CD1c-positive myeloid dendritic cell (primary cell): ENCODE data around the gene SIGLEC9.

ENCODE experiments used
- DNase-seq: peaks from one replicate; pipeline ENCODE4 v3.0.0-alpha.2; 2016; ENCODE audit errors: extremely low spot score

Gene SIGLEC9

DNA sequence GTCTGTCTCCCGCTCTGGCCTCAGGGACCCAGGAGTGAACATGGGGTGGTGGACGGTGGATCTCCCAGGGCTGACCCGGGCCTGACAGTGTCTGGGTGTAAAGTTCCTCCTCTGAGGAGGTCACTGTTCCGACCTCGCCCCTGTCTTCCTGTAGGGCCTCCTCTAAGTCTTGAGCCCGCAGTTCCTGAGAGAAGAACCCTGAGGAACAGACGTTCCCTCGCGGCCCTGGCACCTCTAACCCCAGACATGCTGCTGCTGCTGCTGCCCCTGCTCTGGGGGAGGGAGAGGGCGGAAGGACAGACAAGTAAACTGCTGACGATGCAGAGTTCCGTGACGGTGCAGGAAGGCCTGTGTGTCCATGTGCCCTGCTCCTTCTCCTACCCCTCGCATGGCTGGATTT is at the start of gene SIGLEC9:
TSS of gene SIGLEC9 (plus strand) at position 178 of the 400 bp plus-strand sequence. CDS start at position 247, 69 bp downstream.
- peak; percentile 69 for DNase-seq

DNA sequence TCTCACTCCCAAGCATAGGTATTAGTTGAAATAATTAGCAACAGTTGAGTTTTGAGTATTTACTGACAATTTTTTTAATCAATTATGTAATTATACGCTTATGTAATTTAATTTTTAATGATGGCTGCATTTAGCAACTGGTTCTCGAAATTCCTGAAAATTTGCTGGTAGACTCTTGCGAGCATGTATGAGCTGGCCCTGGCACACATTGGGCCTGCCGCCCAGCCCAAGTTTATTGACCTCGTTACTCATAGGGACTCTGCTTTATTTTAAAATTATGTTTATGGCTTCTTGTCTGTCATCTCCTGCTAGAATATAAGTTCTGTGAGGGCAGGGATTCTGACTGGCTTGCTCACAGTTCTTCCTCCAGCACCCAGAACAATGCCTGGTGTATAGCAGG is 48.7 kb upstream of the SIGLEC9 start:
- no peak for DNase-seq

DNA sequence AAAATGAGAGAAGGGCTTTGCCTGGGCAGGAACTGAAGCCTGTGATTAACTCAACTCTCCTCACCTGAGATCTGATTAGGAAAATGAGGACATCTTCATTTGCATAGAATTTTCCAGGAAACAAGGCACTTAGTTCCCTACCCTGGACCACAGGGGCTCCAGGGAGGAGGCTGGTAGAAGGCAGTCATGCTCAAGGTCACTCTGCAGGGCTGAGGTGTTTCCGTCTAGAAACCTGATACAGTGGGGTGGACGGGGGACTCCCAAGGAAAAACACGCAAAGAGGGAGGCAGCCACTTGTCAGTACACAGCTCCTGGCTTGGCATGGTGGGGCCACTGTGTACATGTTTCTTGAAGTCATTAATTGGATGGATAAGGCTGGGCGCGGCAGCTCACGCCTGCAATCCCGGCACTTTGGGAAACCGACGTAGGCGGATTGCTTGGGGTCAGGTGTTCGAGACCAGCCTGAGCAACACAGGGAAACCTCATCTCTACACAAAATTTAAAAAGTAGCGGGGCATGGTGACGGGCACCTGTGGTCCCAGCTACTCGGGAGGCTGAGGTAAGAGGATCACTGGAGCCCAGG is 48.0 kb upstream of the SIGLEC9 start:
- DNase-seq: no peak

DNA sequence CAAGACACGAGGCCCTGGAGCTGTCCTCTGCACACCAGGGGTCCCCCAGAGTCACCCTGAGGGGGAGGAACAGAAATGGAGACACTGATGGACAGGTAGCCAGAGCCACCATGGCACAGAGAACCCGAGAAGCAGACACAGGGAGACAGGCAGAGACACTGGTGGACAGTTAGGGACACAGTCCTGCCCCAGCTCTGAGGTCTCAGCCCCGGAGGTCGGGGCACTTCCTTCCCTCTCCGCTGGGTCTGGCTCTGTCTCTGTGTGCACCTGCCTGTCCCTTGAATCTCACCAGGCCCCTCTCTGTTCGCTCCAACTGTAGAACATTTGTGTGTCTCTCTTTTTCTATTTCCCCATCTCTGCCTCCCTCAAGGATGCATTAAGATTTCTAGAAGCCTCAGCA is 46.6 kb upstream of the SIGLEC9 start:
- no peak for DNase-seq

DNA sequence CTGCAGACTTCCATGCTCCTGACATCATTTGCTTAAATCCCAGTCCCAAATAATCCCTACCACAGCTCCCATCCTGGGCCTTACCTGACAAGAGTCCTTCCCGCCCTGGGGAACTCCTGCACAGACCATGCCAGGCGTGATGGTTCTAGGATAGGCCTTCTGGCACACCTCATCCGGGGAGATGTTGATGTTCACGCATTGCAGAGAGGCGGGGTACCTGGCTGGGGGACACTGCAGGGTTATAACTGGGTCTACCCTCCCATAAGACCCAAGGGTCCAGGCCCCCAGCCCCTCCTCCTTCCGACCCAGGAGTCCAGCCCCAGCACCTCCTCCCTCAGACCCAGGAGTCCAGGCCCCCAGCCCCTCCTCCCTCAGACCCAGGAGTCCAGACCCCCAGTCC is 46.0 kb upstream of the SIGLEC9 start:
- no peak for DNase-seq

DNA sequence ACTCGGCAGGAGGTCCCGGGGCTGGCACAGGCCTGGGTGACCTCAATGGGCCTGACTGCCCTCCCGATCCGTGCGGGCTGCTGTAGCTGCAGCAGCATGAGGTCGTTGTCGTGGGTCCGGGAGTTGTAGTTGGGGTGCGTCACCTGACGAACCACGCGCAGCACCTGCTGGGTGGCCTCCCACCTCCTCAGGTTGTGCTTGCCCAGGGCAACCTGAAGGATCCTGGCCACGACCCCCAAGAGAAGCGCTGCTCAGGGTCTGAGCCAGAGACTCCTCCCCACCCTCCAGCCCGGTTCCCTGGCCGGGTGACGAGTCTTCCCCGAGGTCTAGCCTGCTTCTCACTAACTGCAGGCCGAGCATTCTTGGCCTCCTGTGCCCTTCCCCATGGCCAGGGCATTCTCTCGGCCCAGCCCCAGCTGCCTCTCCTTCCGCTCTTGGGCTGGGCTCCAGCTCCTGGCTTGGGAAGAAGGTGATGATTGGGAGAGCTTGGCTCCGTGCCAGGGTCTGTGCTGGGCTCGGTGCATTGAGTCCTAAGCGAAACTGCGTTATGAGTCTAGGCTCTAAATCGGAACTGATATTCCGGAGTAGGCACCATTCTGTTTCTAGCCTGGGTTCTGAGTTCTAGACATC is 45.1 kb upstream of the SIGLEC9 start:
- DNase-seq: no peak

DNA sequence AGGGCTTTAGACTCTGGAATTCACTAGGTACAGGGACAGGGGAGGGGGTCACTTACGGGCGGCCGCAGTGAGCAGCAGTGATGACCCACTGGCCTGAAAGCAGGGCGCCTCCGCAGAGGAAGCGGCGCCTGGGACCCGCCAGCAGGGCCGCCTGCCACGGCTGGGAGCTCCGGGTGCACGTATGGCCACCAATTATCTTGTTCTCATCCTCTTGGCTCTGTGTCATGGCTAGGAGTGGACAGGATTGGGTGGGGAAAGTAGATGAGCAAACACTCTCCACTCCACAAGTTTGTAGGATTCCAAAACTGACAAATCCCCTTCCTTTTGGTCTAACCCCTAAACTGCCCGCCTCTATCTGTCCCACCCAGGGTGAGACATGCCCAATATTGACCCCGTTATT is 43.2 kb upstream of the SIGLEC9 start:
- DNase-seq: no peak

DNA sequence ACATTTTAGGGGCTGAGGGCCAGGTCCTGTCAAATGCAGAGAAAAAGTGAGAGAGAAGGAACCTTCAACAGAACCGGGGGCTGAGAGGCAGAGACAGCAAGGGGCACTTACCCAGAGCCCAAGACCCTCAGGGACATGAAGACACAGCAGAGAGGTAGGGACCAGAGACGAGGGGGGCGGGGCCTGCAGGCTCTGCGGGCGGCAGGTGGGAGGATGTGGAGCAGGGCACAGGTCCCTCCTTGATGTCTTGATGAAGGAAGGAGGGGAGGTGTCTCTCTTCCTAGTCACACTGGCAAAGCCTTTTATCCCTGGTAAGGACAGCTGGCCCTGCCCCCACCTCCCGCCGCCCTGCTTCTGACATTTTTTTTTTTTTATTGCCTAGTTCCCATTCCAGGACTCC is 42.1 kb upstream of the SIGLEC9 start, which contains the start of gene KLK14:
TSS of gene KLK14 (minus strand) at position 277 of the 400 bp plus-strand sequence. CDS start at position 4, 273 bp downstream.
- DNase-seq: no peak

DNA sequence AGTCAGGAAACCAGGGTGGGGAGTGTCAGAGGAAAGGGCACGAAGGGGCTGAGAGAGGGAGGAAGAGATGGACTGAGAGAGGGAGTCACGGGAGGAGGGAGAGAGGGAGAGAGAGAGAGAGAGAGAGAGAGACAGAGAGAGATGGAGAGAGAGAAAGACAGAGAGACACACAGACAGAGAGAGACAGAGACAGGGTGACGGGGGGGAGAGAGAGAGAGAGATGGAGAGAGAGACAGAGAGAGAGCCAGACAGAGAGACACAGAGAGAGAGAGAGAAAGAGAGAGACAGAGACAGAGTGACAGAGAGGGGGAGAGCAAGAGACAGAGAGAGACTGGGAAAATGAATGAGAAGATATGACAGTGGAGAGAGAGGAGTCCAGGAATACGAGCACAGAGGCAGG is 41.5 kb upstream of the SIGLEC9 start:
- DNase-seq: no peak

DNA sequence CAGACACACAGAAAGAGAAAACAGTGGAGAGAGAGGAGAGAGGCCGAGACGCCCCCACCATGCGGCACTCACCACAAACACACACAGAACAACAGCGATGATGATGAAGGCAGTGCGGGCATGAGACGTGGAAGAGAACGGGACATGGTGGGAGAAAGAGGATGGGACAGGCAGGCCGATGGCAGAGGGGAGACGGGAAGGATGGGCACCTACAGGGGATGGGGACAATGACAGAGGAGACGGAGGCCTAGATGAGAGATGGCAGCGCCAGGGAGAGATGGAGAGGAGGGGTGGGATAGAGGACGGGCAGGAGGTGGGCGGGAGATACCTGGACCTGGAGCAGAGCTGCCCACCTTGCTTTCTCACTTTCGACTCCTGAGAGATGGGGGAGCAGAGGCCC is 40.9 kb upstream of the SIGLEC9 start:
- DNase-seq: no peak

DNA sequence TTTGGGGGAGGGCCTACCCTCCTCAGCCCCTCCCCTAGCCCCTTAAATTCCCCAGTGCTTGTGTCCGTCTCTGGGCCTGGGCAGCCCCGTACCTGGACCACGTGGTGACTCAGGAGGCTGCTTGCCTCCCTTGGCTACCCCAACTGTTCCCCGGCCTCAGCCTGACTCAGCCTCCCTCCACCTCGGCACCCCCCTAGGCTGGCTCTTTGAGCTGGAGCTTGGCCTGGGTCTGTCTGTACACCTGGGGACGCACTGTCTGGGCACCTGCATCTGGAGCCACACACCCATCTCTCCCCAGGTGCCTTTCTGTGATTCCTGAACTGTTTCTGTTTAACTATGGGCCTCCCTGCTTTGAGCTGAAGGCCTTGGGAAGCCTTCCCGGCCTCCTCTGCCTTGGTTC is 40.2 kb upstream of the SIGLEC9 start:
- no peak for DNase-seq

DNA sequence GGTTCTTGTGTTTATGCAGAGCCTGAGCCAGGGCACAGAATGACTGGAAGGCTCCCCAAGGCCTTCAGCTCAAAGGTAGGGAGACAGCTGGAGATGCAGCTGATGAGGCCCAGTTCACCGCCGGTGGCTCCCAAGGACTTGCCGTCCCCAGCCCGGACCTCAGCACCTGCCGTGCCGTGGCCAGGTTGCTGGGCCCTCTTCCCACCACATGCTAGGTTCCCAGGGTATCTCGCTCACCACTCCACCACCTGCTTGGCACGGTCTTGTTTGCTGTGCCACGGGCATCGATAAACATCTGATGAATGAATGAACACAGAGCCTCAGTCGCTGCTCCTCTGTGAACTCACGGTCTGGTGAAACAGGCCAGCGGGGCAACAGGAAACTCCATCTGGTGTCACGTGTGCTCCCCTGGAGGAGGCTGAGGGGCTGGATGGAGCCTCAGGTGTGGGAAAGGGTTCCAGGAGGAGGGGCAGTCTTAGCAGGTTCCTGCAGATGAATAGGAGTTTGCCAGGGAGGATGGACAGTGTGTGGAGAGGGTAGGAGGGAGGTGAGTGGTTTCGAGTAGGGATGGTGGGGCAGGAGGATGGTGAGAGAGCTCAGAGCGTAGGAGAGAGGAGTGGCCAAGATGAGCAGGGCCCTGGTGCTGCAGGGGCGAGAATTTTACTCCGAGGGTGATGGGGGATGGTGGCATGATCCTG is 38.4 kb upstream of the SIGLEC9 start:
- DNase-seq: no peak

DNA sequence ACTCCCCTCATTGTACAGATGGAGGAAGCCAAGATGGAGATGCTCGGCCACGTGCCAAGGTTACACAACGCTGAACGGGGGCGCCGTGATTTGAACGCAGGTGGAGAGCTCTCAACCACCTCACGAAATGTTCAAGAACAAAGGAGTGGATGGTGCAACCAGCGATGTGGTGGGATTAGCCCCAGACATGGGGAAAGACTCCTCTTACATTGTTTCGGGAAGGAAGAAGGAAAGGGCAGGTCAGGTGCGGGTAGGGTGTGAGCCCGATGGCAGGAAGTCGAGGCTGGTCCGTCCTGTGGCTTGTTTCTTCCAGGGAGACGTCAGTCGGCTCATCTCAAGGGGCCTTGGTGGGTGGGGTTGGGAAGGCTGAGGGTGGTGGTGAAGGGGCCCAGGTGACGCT is 34.9 kb upstream of the SIGLEC9 start:
- no peak for DNase-seq

DNA sequence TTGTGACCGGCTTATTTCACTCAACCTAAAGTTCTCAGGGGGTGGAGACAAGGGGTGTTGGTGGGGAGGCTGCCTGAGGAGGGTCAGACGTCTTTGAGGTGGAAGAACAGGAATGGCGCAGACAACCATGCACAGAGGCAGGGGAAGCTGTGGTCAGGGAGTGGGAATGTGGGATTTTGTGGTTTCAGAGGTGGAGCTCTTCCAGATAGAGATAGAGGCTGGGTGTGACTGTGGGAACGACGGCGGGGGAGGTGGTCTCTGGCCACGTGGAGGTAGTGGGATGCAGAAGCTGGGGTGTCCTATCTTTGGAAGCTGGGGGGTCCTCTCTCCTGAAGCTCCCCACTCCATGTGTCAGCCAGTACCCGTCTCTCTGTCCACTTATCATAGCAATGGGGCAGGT is 34.2 kb upstream of the SIGLEC9 start:
- no peak for DNase-seq

DNA sequence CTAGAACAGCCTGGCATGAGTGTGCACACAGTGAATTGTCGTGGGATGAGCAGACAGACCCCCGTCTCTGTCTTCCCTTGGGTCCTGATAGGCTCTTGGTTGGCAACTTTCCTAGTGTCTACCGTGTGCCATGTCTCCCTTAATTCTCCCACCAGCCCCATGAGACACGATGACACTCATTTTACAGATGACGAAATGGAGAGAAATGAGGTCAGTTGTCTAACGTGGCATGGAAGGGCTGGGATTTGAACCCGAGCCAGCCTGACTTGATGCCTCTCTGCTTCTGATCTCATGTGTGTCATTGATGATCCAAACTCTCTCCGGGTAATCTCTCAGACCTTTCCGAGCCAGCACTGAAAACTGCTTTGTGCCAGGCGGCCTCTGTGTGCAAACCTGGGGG is 33.6 kb upstream of the SIGLEC9 start:
- DNase-seq: no peak

DNA sequence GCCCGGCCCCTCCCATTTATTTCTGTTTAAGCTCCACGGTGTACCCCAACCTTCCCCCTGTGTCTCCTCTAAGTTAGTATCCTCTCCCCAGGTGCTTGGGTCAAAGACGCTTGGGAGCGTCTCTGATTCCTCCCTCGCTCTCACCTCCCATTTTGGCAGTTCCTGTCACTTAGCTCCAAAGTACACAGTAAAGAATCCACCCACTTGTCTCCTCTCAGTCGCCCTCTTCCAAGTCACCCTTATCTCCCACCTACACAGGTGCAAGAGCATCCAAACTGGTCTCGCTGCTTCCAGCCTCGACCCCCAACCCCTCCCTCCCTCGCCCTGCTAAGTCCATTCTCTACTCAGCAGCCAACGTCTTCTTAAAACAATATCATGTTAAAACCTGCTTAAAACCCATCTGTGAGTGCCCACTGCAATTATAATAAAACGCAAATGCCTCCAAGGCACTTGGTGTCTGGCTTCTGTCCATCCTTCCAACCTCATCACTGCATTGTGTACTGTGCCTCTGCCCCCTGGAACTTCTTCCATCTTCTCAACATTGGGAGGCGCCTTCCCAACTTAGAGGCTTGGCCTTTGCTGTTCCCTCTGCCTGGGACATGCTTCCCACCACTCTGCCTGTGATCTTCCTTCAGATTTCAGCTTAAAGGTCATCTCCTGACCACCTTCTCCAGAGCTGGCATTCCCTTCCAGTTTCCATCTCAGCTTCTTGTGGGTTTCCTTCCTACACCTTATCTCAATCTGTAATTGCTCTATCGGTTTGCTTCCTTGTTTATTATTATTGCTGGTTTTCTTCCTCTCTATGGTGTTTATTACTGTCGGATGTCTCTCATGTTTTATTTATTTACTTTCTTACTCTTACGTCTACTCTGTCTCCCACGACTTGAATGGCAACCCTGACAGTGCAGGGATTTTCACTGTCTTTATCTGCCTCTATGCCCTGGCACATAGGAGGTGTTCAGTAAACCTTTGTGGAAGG is 32.5 kb upstream of the SIGLEC9 start:
- DNase-seq: no peak

DNA sequence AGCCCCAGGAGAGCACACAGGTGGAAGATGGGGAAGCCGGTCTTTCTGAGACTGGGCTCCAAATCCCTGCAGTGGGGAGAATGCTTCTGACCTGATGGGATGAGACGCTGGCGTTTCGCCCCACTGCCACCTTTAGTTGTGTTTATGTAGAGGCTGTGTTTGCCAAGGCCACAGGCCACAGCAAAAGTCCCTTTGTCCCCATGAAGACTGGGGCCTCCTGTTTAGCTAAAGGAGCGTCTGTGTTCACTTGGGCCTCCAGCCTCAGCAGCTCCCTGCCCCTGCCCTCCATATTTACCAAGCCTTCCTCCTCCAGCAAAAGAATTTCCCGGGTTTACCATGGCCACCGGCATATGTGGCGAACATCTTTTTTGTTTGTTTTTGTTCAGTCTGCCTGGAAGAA is 31.6 kb upstream of the SIGLEC9 start:
- DNase-seq: no peak

DNA sequence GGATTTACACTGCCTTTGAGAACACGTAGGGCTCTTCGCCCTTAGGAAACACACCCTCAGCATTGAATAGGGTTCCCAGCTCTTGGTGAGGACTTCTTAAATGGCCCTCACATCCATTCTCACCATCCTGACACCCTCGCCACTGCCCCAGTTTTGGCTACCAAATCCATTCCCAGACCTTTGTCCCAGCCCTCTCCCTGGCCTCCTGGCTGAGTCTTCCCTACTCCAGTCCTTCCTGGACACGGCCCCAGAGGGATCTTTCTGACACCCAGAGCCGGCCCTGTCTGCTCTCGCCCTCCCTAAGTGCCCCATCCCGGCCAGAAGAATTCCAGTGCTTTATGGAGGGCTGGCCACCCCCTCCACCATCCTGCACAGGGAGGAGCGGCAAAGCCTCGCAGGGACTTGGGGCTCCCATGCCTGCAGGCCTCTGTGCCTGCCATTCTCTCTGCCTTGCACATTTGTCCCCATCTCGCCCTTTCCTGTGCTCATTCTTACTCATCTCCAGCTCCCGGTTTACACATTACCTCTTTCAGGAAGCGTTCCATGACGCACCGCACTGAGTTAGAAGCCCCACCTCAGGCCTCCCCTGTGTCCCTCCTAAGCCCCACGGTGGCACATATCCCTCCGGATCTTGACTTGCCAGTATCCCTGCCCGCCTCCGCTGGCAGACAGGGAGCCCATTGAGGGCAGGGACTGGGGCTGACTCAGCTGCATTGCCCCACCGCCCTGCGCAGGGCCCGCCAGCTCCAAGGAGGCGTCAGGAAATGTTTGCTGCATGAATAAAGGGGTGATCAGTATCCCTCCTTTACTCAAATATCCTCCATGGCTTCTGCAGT is 31.0 kb upstream of the SIGLEC9 start:
- no peak for DNase-seq

DNA sequence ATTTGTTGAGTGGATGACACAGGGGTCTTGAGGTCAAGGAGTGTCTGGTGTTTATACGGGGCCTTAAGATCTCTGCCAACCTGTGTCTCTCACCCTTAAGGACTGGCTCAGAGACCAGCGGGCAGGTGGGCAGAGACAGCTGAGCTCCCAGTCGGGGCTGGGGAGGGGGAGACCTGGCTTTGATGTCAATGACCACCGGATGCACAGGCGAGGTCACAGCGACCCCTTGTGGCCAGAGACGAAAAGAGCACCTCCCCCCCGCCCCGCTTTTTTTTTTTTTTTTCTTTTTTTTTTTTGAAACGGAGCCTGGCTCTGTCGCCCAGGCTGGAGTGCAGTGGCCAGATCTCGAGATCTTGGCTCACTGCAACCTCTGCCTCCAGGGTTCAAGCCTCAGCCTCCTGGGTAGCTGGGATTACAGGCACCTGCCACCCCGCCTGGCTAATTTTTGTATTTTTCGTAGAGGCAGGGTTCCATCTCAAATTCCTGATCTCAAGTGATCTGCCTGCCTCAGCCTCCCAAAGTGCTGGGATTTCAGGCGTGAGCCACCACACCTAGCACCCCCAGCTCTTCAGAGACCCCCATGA is 29.9 kb upstream of the SIGLEC9 start:
- peak; percentile 53 for DNase-seq

DNA sequence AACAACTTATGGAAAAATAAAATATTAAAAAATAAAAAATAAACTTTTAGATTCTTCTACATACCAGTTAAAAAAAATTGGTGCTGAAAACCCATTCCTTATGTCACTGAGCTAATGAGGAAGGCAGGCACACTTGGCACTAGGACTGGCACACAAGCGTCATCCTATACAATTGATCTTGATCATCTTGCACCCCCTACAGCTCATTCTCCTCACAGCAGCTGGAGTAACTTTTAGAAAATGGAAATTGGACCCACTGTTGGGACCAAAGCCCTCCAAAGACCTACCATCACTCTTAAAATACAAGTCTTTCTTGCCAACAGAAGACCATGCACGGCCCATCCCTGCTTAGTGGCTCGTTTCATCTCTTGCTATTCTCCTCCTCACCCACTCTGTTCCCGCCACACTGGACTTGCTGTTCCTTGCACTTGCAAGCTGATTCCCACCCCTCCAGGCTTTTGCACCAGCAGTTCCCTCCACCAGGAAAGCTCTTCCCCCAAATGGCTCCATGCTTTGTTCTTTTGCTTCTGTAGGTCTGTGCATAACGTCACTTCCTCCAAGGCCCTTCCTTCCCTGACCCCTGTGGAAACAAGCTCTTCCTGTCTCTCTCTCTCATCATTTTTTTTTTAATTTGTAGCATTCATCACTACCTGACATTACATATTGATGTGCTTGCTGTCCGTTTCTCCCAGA is 28.1 kb upstream of the SIGLEC9 start:
- no peak for DNase-seq
